Measurements from ENCODE around the gene ADAMTS12. TPM values are rescaled to one million over a fixed set of nuclear protein-coding genes. Genes with fewer than 3 reads are reported as not detected.

The ADAMTS12 gene
- total RNA-seq, 4 donors from 2014 or later, result 0.22 to 1.2 (median 0.77) TPM

- TF ChIP-seq CTCF (IDR thresholded peaks at IDR 0.05), result no peak
- TF ChIP-seq POLR2A (IDR thresholded peaks at IDR 0.05), result no peak
- WGBS, 2 donors, result 68 to 72% methylated on average over 4 of the region's 4 CpGs
- no peak for DNase-seq (ENCODE audit: low spot score in 2 of 2)
- intact Hi-C loops (cut with DNase I; ENCODE audit: low total_unique reads), result no loop called here
- no peak overlapping the region for H3K4me3 ChIP-seq (ENCODE audit: low read depth, poor library complexity, severe bottlenecking)
Measured at GRCh38 chr5:33595303-33595702, 296.5 kb downstream of the ADAMTS12 start.

GRCh38 chr5:33594006-33594405 is 297.8 kb downstream of the ADAMTS12 start:
- no peak for TF ChIP-seq POLR2A (IDR thresholded peaks at IDR 0.05)
- no peak for TF ChIP-seq CTCF (IDR thresholded peaks at IDR 0.05)
- DNase-seq (ENCODE audit: low spot score in 2 of 2), result no peak
- H3K4me3 ChIP-seq (ENCODE audit: low read depth, poor library complexity, severe bottlenecking), result no peak overlapping the region
- WGBS, 2 donors, result 75 to 78% methylated on average over 4 of the region's 4 CpGs
- intact Hi-C loops (cut with DNase I; ENCODE audit: low total_unique reads), result no loop called here

GRCh38 chr5:33592245-33592644 is 299.5 kb downstream of the ADAMTS12 start:
- intact Hi-C loops (cut with DNase I; ENCODE audit: low total_unique reads), result no loop called here
- H3K4me3 ChIP-seq (ENCODE audit: low read depth, poor library complexity, severe bottlenecking), result no peak overlapping the region
- 91 to 93% methylated on average over 1 of the region's 1 CpG for WGBS, 2 donors
- no peak for DNase-seq (ENCODE audit: low spot score in 2 of 2)
- TF ChIP-seq CTCF (IDR thresholded peaks at IDR 0.05) (no peak), POLR2A (IDR thresholded peaks at IDR 0.05) (no peak)

- DNase-seq (ENCODE audit: low spot score in 2 of 2), result no peak
- no peak overlapping the region for H3K4me3 ChIP-seq (ENCODE audit: low read depth, poor library complexity, severe bottlenecking)
- no peak for TF ChIP-seq POLR2A (IDR thresholded peaks at IDR 0.05)
- 72 to 76% methylated on average over 16 of the region's 16 CpGs for WGBS, 2 donors
- intact Hi-C loops (cut with DNase I; ENCODE audit: low total_unique reads), result no loop called here
Measured at GRCh38 chr5:33588654-33589372, 303.0 kb downstream of the ADAMTS12 start.

- WGBS, 2 donors, result 73 to 75% methylated on average over 6 of the region's 6 CpGs
- no peak for TF ChIP-seq CTCF (IDR thresholded peaks at IDR 0.05)
- no peak for TF ChIP-seq POLR2A (IDR thresholded peaks at IDR 0.05)
- intact Hi-C loops (cut with DNase I; ENCODE audit: low total_unique reads), result no loop called here
Measured at GRCh38 chr5:33583332-33583731, 308.5 kb downstream of the ADAMTS12 start.

GRCh38 chr5:33582417-33582816 is 309.4 kb downstream of the ADAMTS12 start:
- intact Hi-C loops (cut with DNase I; ENCODE audit: low total_unique reads), result no loop called here
- 87 to 92% methylated on average over 7 of the region's 7 CpGs for WGBS, 2 donors
- no peak for DNase-seq (ENCODE audit: low spot score in 2 of 2)
- TF ChIP-seq CTCF (IDR thresholded peaks at IDR 0.05), result no peak
- TF ChIP-seq POLR2A (IDR thresholded peaks at IDR 0.05), result no peak
- no peak overlapping the region for H3K4me3 ChIP-seq (ENCODE audit: low read depth, poor library complexity, severe bottlenecking)

More at GRCh38 chr5:33583332-33583731, 308.5 kb downstream of the ADAMTS12 start:
- H3K4me3 ChIP-seq (ENCODE audit: low read depth, poor library complexity, severe bottlenecking), result no peak overlapping the region
- DNase-seq (ENCODE audit: low spot score in 2 of 2), result no peak

Data from lower leg skin (tissue), 4 donors.